PC-9 (cell line): ENCODE measurements around the gene DSPP.

Experiments used
- CTCF ChIP-seq: fragments of 200-600 bp; sonication (generic); conservative IDR thresholded peaks from 2 replicates; pipeline ENCODE4 v1.6.1; 2017; ENCODE audit warnings: mixed run types, antibody characterized with exemption, mild to moderate bottlenecking, moderate library complexity
- EZH2 ChIP-seq: fragments of 200-600 bp; sonication (generic); IDR thresholded peaks from 2 replicates; pipeline ENCODE4 v1.8.0; 2017; ENCODE audit warnings: antibody characterized with exemption, low read depth

GRCh38 chr4:87601361-87601760, 7.0 kb upstream of the DSPP start:
- TF ChIP-seq CTCF (no peak), EZH2 (no peak)
